Measurements from ENCODE around the gene CLBA1.

DNA sequence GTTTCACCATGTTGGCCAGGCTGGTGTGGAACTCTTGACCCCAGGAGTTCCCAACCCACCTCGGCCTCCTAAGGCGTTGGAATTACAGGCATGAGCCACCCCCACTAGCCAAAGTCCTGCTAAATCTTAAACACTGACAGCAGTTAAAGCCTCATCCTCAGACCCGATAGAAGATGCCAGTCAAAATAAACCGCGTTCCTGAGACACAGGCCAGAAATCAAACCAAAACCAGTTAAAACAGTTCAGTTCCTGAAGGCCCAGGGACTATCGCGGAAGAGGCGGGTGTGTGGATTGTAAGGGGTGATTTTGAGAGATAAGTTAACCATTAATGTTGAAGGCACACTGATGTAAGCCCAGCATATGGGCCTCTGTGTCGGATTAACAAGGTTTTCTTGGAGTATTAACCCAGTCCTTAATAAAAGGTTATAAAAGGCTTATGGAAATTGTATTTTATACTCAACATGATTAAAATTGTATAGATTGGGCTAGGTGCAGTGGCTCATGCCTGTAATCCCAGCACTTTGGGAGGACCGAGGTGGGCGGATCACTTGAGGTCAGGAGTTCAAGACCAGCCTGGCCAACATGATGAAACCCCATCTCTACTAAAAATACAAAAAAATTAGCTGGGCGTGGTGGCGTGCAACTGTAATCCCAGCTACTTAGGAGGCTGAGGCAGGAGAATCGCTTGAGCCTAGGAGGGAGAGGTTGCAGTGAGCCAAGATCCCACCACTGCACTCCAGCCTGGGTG, 54.0 kb downstream of the CLBA1 start:
- TF ChIP-seq POLR2AphosphoS5 (IDR thresholded peaks at IDR 0.05; ENCODE audit: borderline replicate concordance, low read depth, low read length) (no peak), EZH2 (IDR thresholded peaks at IDR 0.05) (no peak), FOXP2 (optimal IDR thresholded peaks at IDR 0.05; ENCODE audit: control extremely low read depth, extremely low read length, insufficient read depth) (no peak)

Data from SK-N-MC (cell line).